SK-N-SH treated with all-trans-retinoic acid at 6 μM for 48 hours (cell line): Measurements from ENCODE around the gene TCF25.
"Not testable (repeated sequence)": the region's sequence is repeated elsewhere in the genome, so short reads cannot be mapped to it uniquely, and the experiment has no call there.

Source experiments
- ATAC-seq: fragments of 200-7000 bp; cut with Tn5 transposase; 3 replicates; pipeline ENCODE4 v1.9.1; 2020; ENCODE audit warnings: mild to moderate bottlenecking, moderate library complexity
- ARNTL ChIP-seq: fragments of 450-650 bp; formaldehyde crosslinking; IDR thresholded peaks from 2 replicates; pipeline ENCODE4 v1.5.0; 2020; ENCODE audit warnings: low read depth, mild to moderate bottlenecking, moderate library complexity, borderline replicate concordance
- CREB5 ChIP-seq: fragments of 250-450 bp; sonication (Bioruptor Pico); IDR thresholded peaks from 2 replicates; pipeline ENCODE4 v1.5.1; 2020; ENCODE audit warnings: low read depth, mild to moderate bottlenecking, moderate library complexity
- CSDC2 ChIP-seq: fragments of 250-450 bp; sonication (Bioruptor Pico); IDR thresholded peaks from 2 replicates; pipeline ENCODE4 v1.5.0; 2020; ENCODE audit warnings: mild to moderate bottlenecking, moderate library complexity
- CSRNP3 ChIP-seq: fragments of 250-450 bp; sonication (Bioruptor Pico); IDR thresholded peaks from 2 replicates; pipeline ENCODE4 v1.5.1; 2021; ENCODE audit warnings: mild to moderate bottlenecking, moderate library complexity
- GLIS3 ChIP-seq: fragments of 250-450 bp; sonication (Bioruptor Pico); IDR thresholded peaks from 2 replicates; pipeline ENCODE4 v1.5.0; 2020; ENCODE audit warnings: mild to moderate bottlenecking, moderate library complexity
- ISL1 ChIP-seq: fragments of 250-450 bp; sonication (Bioruptor Pico); IDR thresholded peaks from 2 replicates; pipeline ENCODE4 v2.1.2; 2022; ENCODE audit warnings: mild to moderate bottlenecking, moderate library complexity
- OSR1 ChIP-seq: fragments of 250-450 bp; sonication (Bioruptor Pico); IDR thresholded peaks from 2 replicates; pipeline ENCODE4 v1.8.0; 2022; ENCODE audit warnings: moderate library complexity, mild to moderate bottlenecking, inconsistent platforms
- PATZ1 ChIP-seq: fragments of 250-450 bp; sonication (Bioruptor Pico); IDR thresholded peaks from 2 replicates; pipeline ENCODE4 v1.8.0; 2020; ENCODE audit warnings: mild to moderate bottlenecking, moderate library complexity, borderline replicate concordance
- PPARA ChIP-seq: fragments of 250-450 bp; sonication (Bioruptor Pico); IDR thresholded peaks from 2 replicates; pipeline ENCODE4 v1.5.0; 2020; ENCODE audit warnings: mild to moderate bottlenecking, borderline replicate concordance
- TCF4 ChIP-seq: fragments of 250-450 bp; sonication (Bioruptor Pico); IDR thresholded peaks from 2 replicates; pipeline ENCODE4 v1.8.0; 2021; ENCODE audit warnings: mild to moderate bottlenecking, moderate library complexity, borderline replicate concordance
- TOX ChIP-seq: fragments of 250-450 bp; sonication (Bioruptor Pico); IDR thresholded peaks from 2 replicates; pipeline ENCODE4 v1.8.0; 2021; ENCODE audit warnings: mild to moderate bottlenecking, moderate library complexity, borderline replicate concordance
- TSHZ2 ChIP-seq: fragments of 250-450 bp; sonication (Bioruptor Pico); IDR thresholded peaks from 2 replicates; pipeline ENCODE4 v1.5.0; 2020; ENCODE audit warnings: mild to moderate bottlenecking, moderate library complexity
- ZC3H10 ChIP-seq: fragments of 250-450 bp; sonication (Bioruptor Pico); IDR thresholded peaks from 2 replicates; pipeline ENCODE4 v1.5.1; 2021; ENCODE audit warnings: mild to moderate bottlenecking, moderate library complexity
- ZFP3 ChIP-seq: fragments of 250-450 bp; sonication (Bioruptor Pico); IDR thresholded peaks from 2 replicates; pipeline ENCODE4 v1.5.0; 2020; ENCODE audit warnings: mild to moderate bottlenecking, moderate library complexity
- ZNF70 ChIP-seq: fragments of 450-650 bp; formaldehyde crosslinking; IDR thresholded peaks from 2 replicates; pipeline ENCODE4 v1.5.0; 2020; ENCODE audit warnings: mild to moderate bottlenecking, moderate library complexity
- ZNF8 ChIP-seq: fragments of 450-650 bp; formaldehyde crosslinking; IDR thresholded peaks from 2 replicates; pipeline ENCODE4 v1.5.0; 2020; ENCODE audit warnings: mild to moderate bottlenecking, moderate library complexity

Gene TCF25

GRCh38 chr16:89873109-89873971 is at the start of gene TCF25:
Gene TCF25 (plus strand): TSS chr16:89873592. CDS start chr16:89873668, 76 bp downstream.
- TF ChIP-seq CREB5 (CRISPR knock-in tag) (no peak), ZNF70 (CRISPR knock-in tag) (no peak), ZNF8 (CRISPR knock-in tag) (no peak), TOX (CRISPR knock-in tag) (no peak), TSHZ2 (CRISPR knock-in tag) (0 out of 2 replicates have a peak, but pooled peaks have one; percentile 26)
- peak; percentile 70 for ATAC-seq

- ATAC-seq, result not testable (repeated sequence)
These were observed 49.6 kb upstream of the TCF25 start for GRCh38 chr16:89823824-89824148.

- ATAC-seq, result no peak
- TF ChIP-seq TCF4 (CRISPR knock-in tag), result no peak
- no peak for TF ChIP-seq PATZ1 (CRISPR knock-in tag)
- no peak for TF ChIP-seq CSRNP3 (CRISPR knock-in tag)
- no peak for TF ChIP-seq PPARA (CRISPR knock-in tag)
- TF ChIP-seq TSHZ2 (CRISPR knock-in tag), result no peak
- TF ChIP-seq ZFP3 (CRISPR knock-in tag), result no peak
- TF ChIP-seq ZC3H10, result no peak
- TF ChIP-seq TOX (CRISPR knock-in tag), result no peak
- no peak for TF ChIP-seq OSR1 (CRISPR knock-in tag)
- no peak for TF ChIP-seq GLIS3
- TF ChIP-seq CSDC2 (CRISPR knock-in tag), result no peak
- TF ChIP-seq CREB5 (CRISPR knock-in tag), result no peak
- TF ChIP-seq ZNF8 (CRISPR knock-in tag), result no peak
- TF ChIP-seq ISL1 (CRISPR knock-in tag), result no peak
- no peak for TF ChIP-seq ZNF70 (CRISPR knock-in tag)
- TF ChIP-seq ARNTL, result no peak
These were observed 46.6 kb upstream of the TCF25 start for GRCh38 chr16:89826531-89827382.
